Neural progenitor cell (in vitro differentiated cells): ENCODE results near the gene CTIF. TPM values are rescaled to one million over a fixed set of nuclear protein-coding genes. Genes with fewer than 3 reads are reported as not detected.

Experiments
- DNase-seq: peaks from one replicate; pipeline ENCODE4 v3.0.0-alpha.2; 2016; ENCODE audit warnings: low spot score
- H2AFZ ChIP-seq: fragments of 200-600 bp; sonication (generic); replicated peaks from 2 replicates; pipeline ENCODE4 v1.6.1; 2016; ENCODE audit warnings: antibody characterized with exemption
- H3F3A ChIP-seq: fragments of 200-600 bp; sonication (generic); 2 replicates; pipeline ENCODE4 v1.6.1; 2016; ENCODE audit warnings: antibody characterized with exemption, low read depth
- H3K27ac ChIP-seq: fragments of 200-600 bp; sonication (generic); 2 replicates; pipeline ENCODE4 v1.5.1; 2016; ENCODE audit warnings: mild to moderate bottlenecking
- H3K27me3 ChIP-seq: fragments of 200-600 bp; sonication (generic); 2 replicates; pipeline ENCODE4 v1.6.1; 2016; ENCODE audit warnings: mild to moderate bottlenecking, moderate library complexity
- H3K36me3 ChIP-seq: fragments of 200-600 bp; sonication (generic); 2 replicates; pipeline ENCODE4 v1.5.1; 2016
- H3K4me1 ChIP-seq: fragments of 200-600 bp; sonication (generic); 2 replicates; pipeline ENCODE4 v1.6.1; 2016; ENCODE audit warnings: mixed run types
- H3K4me2 ChIP-seq: fragments of 200-600 bp; sonication (generic); 2 replicates; pipeline ENCODE4 v1.6.1; 2016
- H3K4me3 ChIP-seq: fragments of 200-600 bp; sonication (generic); 2 replicates; pipeline ENCODE4 v1.5.1; 2016
- H3K79me2 ChIP-seq: fragments of 200-600 bp; sonication (generic); 2 replicates; pipeline ENCODE4 v1.6.1; 2016; ENCODE audit warnings: low read depth
- H3K9ac ChIP-seq: fragments of 200-600 bp; sonication (generic); 2 replicates; pipeline ENCODE4 v1.6.1; 2016
- H3K9me3 ChIP-seq: fragments of 200-600 bp; sonication (generic); 2 replicates; pipeline ENCODE4 v1.5.1; 2016; ENCODE audit warnings: low read depth
- H4K20me1 ChIP-seq: fragments of 200-600 bp; sonication (generic); 2 replicates; pipeline ENCODE4 v1.6.1; 2016; ENCODE audit warnings: low read depth
- H3K27ac Mint-ChIP-seq: 3 replicates; pipeline ENCODE4 v1.8.0; 2021; ENCODE audit warnings: mixed read lengths
- H3K27me3 Mint-ChIP-seq: 2 replicates; pipeline ENCODE4 v1.8.0; 2022; ENCODE audit warnings: low read depth, mild to moderate bottlenecking, inconsistent platforms, moderate library complexity, mixed read lengths; ENCODE audit not compliant: insufficient read depth
- H3K36me3 Mint-ChIP-seq: 3 replicates; pipeline ENCODE4 v1.8.0; 2021; ENCODE audit warnings: mixed read lengths
- H3K4me1 Mint-ChIP-seq: 3 replicates; pipeline ENCODE4 v1.8.0; 2021; ENCODE audit warnings: mixed read lengths
- H3K4me3 Mint-ChIP-seq: 3 replicates; pipeline ENCODE4 v1.8.0; 2021; ENCODE audit warnings: mild to moderate bottlenecking, moderate library complexity, mixed read lengths
- H3K9me3 Mint-ChIP-seq: 3 replicates; pipeline ENCODE4 v1.8.0; 2020; ENCODE audit warnings: mixed read lengths
- EZH2 ChIP-seq: fragments of 200-600 bp; sonication (generic); IDR thresholded peaks from 2 replicates; pipeline ENCODE4 v1.6.1; 2017; ENCODE audit warnings: antibody characterized with exemption, mild to moderate bottlenecking, moderate library complexity
- EZH2phosphoT487 ChIP-seq: fragments of 200-600 bp; sonication (generic); IDR thresholded peaks from 2 replicates; pipeline ENCODE4 v1.6.1; 2017; ENCODE audit warnings: antibody characterized with exemption
- total RNA-seq: library from RNA; depleted of rRNA; stranded (reverse); fragments of >200 nt; gene quantifications from 2 replicates; pipeline ENCODE4 v1.2.3, GENCODE V29; 2015; ENCODE audit warnings: low replicate concordance
- TF ChIP-seq, protein P1 (sequence below): fragments of 200-600 bp; sonication (generic); IDR thresholded peaks from 2 replicates; pipeline ENCODE4 v1.5.1; 2017; ENCODE audit warnings: antibody characterized with exemption, mild to moderate bottlenecking

CTIF gene
- total RNA-seq, 1 donor from 2014 or later: 17.6 TPM

DNA sequence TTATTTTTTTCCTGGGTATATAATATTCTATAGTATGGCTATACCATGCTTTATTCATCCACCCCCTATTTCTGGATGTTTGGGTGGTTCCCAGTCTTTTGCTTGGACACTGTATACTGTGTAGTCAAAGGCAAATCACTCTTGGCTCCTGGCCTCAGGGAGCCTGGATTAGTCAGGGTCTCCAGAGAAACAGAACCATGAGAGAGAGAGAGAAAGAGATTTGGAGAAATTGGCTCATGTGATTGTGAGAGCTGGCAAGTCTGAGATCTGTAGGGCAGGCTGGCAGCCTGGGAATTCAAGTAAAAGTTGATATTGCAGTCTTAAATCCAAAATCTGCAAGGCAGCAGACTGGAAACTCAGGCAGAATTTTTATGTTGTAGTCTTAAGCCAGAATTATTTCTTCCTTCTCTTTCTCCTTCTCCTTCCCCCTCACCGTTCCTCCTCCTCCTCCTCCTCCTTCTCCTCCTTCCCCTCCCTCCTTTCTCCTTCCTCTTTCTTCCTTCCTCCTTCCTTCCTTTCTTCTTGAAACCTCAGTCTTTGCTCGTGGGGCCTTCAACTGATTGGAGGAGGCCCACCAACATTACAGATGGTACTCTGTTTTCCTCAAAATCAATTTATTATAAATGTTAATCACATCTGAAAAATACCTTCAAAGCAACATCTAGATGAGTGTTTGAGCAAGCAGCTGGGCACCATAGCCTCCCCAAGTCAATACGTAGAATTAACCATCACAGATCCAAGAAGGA lies 33.0 kb downstream of the CTIF start:
- H3K27me3 Mint-ChIP-seq: peaks cover 2% of the 10 kb centered on the region
- Histone ChIP-seq H3K79me2 (peaks cover 4% of the 10 kb centered on the region), H2AFZ (no peak overlapping the region), H3K27ac (no peak overlapping the region), H3K9me3 (no peaks in the 10 kb centered on the region), H3K27me3 (no peaks in the 10 kb centered on the region), H4K20me1 (peaks cover 8% of the 10 kb centered on the region), H3K4me3 (no peak overlapping the region), H3K4me2 (no peak overlapping the region), H3K36me3 (no peaks in the 10 kb centered on the region), H3K9ac (no peak overlapping the region), H3F3A (no peaks in the 10 kb centered on the region), H3K4me1 (peaks cover 38% of the 10 kb centered on the region)
- TF ChIP-seq, protein P1, sequence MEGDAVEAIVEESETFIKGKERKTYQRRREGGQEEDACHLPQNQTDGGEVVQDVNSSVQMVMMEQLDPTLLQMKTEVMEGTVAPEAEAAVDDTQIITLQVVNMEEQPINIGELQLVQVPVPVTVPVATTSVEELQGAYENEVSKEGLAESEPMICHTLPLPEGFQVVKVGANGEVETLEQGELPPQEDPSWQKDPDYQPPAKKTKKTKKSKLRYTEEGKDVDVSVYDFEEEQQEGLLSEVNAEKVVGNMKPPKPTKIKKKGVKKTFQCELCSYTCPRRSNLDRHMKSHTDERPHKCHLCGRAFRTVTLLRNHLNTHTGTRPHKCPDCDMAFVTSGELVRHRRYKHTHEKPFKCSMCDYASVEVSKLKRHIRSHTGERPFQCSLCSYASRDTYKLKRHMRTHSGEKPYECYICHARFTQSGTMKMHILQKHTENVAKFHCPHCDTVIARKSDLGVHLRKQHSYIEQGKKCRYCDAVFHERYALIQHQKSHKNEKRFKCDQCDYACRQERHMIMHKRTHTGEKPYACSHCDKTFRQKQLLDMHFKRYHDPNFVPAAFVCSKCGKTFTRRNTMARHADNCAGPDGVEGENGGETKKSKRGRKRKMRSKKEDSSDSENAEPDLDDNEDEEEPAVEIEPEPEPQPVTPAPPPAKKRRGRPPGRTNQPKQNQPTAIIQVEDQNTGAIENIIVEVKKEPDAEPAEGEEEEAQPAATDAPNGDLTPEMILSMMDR: no peak
- no peak for TF ChIP-seq EZH2
- no peak for TF ChIP-seq EZH2phosphoT487
- peaks cover 32% of the 10 kb centered on the region for H3K4me1 Mint-ChIP-seq
- H3K4me3 Mint-ChIP-seq: no peak overlapping the region
- H3K9me3 Mint-ChIP-seq: peaks cover 10% of the 10 kb centered on the region
- peaks cover 8% of the 10 kb centered on the region for H3K36me3 Mint-ChIP-seq
- no peak overlapping the region for H3K27ac Mint-ChIP-seq
- DNase-seq: no peak

DNA sequence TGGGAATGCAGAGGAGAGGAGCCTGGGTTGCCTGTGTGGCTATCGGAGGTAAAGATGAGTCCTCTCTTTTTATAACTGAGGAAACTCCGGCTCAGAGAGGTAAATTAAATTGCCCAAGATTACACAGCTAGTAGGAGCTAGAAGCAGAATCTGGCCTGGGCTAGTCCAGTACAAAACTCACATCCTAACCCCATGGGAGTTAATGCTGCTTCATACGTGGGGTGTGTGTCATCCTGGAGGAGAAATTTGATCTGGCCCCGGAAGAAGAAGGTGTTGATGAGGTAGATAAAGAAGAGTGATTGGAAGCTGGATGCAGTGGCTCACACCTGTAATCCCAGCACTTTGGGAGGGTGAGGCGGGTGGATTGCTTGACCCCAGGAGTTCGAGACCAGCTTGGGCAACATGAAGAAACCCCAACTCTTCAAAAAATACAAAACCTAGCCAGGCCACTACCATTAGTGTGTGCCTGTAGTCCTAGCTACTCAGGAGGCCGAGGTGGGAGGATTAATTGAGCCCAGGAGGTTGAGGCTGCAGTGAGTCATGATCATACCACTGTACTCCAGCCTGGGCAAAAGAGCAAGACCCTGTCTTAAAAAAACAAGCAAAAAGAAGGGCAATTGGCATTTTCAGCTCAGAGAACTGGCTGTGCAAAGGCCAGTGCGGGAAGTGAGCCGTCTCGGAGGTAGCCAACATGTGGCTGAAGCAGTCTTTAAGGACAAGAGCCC lies 33.7 kb downstream of the CTIF start:
- H3F3A ChIP-seq: no peaks in the 10 kb centered on the region
- H3K9me3 ChIP-seq: no peaks in the 10 kb centered on the region
- peaks cover 38% of the 10 kb centered on the region for H3K4me1 ChIP-seq
- no peak overlapping the region for H2AFZ ChIP-seq
- H4K20me1 ChIP-seq: peaks cover 8% of the 10 kb centered on the region
- H3K4me3 Mint-ChIP-seq: no peak overlapping the region
- no peak overlapping the region for H3K4me2 ChIP-seq
- peaks cover 13% of the 10 kb centered on the region for H3K9me3 Mint-ChIP-seq
- no peak overlapping the region for H3K27ac ChIP-seq
- TF ChIP-seq, protein P1: no peak
- TF ChIP-seq EZH2phosphoT487 (no peak), EZH2 (no peak)
- H3K27me3 Mint-ChIP-seq: peaks cover 2% of the 10 kb centered on the region
- H3K36me3 Mint-ChIP-seq: peaks cover 7% of the 10 kb centered on the region
- no peak overlapping the region for H3K4me3 ChIP-seq
- H3K27ac Mint-ChIP-seq: no peak overlapping the region
- peaks cover 4% of the 10 kb centered on the region for H3K79me2 ChIP-seq
- peaks cover 32% of the 10 kb centered on the region for H3K4me1 Mint-ChIP-seq
- H3K9ac ChIP-seq: no peak overlapping the region
- H3K27me3 ChIP-seq: no peaks in the 10 kb centered on the region
- no peak for DNase-seq
- H3K36me3 ChIP-seq: no peaks in the 10 kb centered on the region

DNA sequence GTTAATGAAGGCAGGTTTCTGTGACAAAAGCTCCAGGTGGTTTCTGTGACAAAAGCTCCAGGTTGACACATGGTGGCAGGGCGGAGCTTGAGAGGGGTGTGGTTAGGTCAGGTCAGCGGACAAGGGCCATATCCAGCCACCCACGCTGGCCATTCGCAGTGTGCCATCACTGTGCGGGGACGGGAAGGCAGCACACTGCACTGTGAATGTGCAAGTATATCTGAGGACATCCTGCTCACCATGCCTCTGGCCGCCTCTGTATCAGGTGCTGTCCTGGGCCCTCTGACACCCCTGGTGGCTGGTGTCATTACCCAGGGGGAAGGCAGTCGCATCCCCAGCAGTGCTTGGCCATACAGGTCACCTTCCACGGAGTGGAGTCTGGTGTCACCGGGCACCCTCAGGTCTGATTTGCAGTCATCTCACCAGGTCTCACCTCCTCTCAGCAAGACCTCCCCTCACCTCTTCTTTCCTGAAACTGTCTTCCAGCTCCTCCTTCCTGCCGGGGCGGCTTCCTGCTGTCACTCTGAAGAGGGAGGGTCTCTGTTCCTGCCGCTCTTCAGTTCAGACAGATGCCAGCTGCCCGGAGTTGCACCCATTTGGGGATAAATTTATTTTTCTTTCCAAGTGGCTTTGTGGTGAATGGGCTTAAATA lies 34.9 kb downstream of the CTIF start:
- no peaks in the 10 kb centered on the region for H3K27me3 Mint-ChIP-seq
- no peak for TF ChIP-seq EZH2
- TF ChIP-seq EZH2phosphoT487: no peak
- TF ChIP-seq, protein P1: peak; percentile 18
- Histone ChIP-seq H3K4me1 (peaks cover 38% of the 10 kb centered on the region), H3K9me3 (no peaks in the 10 kb centered on the region), H2AFZ (no peak overlapping the region), H3K9ac (no peak overlapping the region), H3K36me3 (no peaks in the 10 kb centered on the region), H3K4me3 (no peak overlapping the region), H3K27ac (no peak overlapping the region), H3K79me2 (peaks cover 8% of the 10 kb centered on the region), H3K4me2 (no peak overlapping the region), H3F3A (no peaks in the 10 kb centered on the region), H3K27me3 (no peaks in the 10 kb centered on the region), H4K20me1 (peaks cover 8% of the 10 kb centered on the region)
- peaks cover 8% of the 10 kb centered on the region for H3K36me3 Mint-ChIP-seq
- H3K4me1 Mint-ChIP-seq: peaks cover 32% of the 10 kb centered on the region
- H3K27ac Mint-ChIP-seq: peak overlapping the region; percentile 90
- DNase-seq: no peak
- H3K4me3 Mint-ChIP-seq: no peak overlapping the region
- H3K9me3 Mint-ChIP-seq: peaks cover 15% of the 10 kb centered on the region
